ENCODE data around the gene ATG7. TPM values are rescaled to one million over a fixed set of nuclear protein-coding genes. Genes with fewer than 3 reads are reported as not detected.

The ATG7 gene
- total and polyA plus RNA-seq, 10 of the 15 experiments (the other 5 are each of a cell fraction or from before 2014, with no cell fraction given): 13.5 to 49.5 (median 26.4) TPM

DNA sequence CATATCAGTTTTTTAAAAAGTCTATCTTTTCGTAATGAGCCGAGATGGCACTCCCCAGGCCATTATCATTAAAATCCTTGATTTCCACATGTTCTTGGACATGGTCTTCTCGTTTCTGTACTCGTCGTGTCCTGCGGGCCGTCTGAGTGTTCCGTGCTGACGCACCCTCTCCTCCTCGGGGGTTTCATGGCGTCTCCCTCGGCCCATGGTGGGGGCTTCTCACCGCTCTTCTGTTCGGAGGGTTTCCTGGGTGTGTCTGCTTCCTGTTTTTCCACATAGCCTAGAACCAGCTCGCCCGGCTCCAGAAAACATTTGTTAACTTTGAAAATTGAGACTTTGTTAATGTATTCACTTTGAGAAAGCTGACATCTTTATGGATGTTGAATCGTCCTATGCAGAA lies 278.8 kb downstream of the ATG7 start:
- FAIRE-seq: no peak
- no peaks in the 10 kb centered on the region for H3K27me3 ChIP-seq (replicated peaks in 1 of 2; ENCODE audit: control insufficient read depth in 2 of 2, insufficient read depth in 2 of 2, low read length in 1 of 2)
- intact Hi-C loops (cut with micrococcal nuclease; ENCODE audit: unreplicated experiment) (no loop called here), in situ Hi-C loops (cut with MboI) (no loop called here)
- H3K9me3 ChIP-seq (replicated peaks; ENCODE audit: control insufficient read depth, insufficient read depth, low read length): no peaks in the 10 kb centered on the region
- H4K20me1 ChIP-seq (ENCODE audit: control insufficient read depth, insufficient read depth): no peaks in the 10 kb centered on the region
- POLR2A ChIA-PET: no interaction called here
- H3K4me1 ChIP-seq (ENCODE audit: control insufficient read depth, insufficient read depth, low read length): no peaks in the 10 kb centered on the region
- SMC1A ChIA-PET (ENCODE audit: uncharacterized antibody, unreplicated experiment): interaction anchor here (0.6 kb wide), 1 partner anchor 99 kb away, joined by 3 read pairs; no protein-coding TSS in a partner anchor
- H3K4me3 ChIP-seq: no peak overlapping the region
- CTCF ChIA-PET: no interaction called here
- H2AFZ ChIP-seq (ENCODE audit: control insufficient read depth, low read depth, low read length): no peak overlapping the region
- H3K36me3 ChIP-seq (ENCODE audit: control insufficient read depth in 2 of 2, insufficient read depth in 2 of 2, low read length in 1 of 2): peaks cover 0 to 15% of the 10 kb centered on the region in 2 experiments; a peak in 3 of 4 replicates
- 89% methylated on average over 17 of the region's 17 CpGs for WGBS (ENCODE audit: insufficient coverage, insufficient replicate concordance, low lambda C conversion rate, missing lambda C conversion rate)
- DNase-seq (ENCODE audit: low read depth, low spot score): no peak
- TF ChIP-seq ZNF24 (IDR thresholded peaks at IDR 0.05) (no peak), POLR2AphosphoS2 (IDR thresholded peaks at IDR 0.05; ENCODE audit: low read depth, low read length) (no peak), EP300 (IDR thresholded peaks at IDR 0.05; ENCODE audit: borderline replicate concordance in 1 of 2, control insufficient read depth in 1 of 2, low read depth in 2 of 2, low read length in 2 of 2) (no peak), GATAD2B (conservative IDR thresholded peaks at IDR 0.05; ENCODE audit: low read depth) (no peak), SREBF1 (IDR thresholded peaks at IDR 0.05; ENCODE audit: low read length) (no peak), ESRRA (IDR thresholded peaks at IDR 0.05; ENCODE audit: low read length) (no peak)
- H3K4me2 ChIP-seq (ENCODE audit: control insufficient read depth, insufficient read depth): no peak overlapping the region
- no peaks in the 10 kb centered on the region for H3K79me2 ChIP-seq (ENCODE audit: control insufficient read depth, insufficient read depth, low read length)
- BruUV-seq (replicated peaks): no TSS peak
- ATAC-seq: no peak
- RAD21 ChIA-PET (ENCODE audit: unreplicated experiment): no interaction called here
- no peak overlapping the region for H3K27ac ChIP-seq (ENCODE audit: control insufficient read depth, insufficient read depth)
- no peak overlapping the region for H3K9ac ChIP-seq (ENCODE audit: control insufficient read depth, insufficient read depth, low read length)

DNA sequence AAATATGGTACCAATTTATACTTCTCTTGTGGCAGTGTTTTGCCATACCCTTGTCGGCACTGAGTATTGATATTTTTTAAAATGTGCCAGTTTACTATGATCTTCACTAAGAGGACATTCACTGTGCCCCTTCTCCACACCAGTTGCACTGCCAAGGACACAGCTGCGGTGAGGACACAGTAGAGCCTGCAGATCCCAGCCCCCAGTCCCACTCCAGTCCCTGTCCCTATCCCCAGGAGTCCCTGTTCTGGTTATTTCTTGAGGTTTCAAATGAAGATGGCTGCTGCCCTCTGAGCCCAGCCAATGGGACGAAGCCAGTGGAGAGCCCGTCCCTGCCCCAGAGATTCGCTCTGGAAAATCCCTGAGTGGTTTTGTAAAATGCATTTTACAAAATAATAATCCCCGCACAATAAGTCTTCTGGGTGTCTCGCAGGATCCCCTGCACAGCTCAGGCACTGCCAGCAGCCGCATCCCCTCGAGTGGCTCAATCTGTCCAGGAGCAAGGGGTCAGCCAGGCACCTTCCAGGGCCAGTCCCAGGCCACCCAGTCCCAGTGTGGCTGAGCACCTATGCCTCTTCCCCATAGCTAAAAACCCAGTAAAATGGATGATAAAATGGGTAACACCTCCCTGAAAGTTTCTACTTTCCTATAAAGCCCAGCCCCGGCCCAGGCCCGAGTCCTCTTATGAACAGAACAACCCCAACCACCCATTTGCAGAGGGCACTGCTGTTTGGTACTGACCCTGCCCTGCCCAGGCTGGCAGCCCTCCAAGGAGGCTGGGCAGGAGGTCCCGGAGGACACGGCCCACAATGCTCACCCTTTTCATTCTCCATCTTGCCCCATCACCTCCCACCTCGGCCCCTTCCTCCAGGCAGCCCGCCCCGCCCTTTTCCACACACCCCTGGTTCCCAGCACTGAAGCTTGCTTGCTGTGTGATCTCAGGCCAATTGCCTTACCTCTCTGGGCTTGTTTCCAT lies 280.4 kb downstream of the ATG7 start:
- no peak for DNase-seq (ENCODE audit: low read depth, low spot score)
- intact Hi-C loops (cut with micrococcal nuclease; ENCODE audit: unreplicated experiment) (no loop called here), in situ Hi-C loops (cut with MboI) (no loop called here)
- ChIA-PET SMC1A (ENCODE audit: uncharacterized antibody, unreplicated experiment) (interaction anchor here (1.1 kb wide), 1 partner anchor 14 kb away, joined by 3 read pairs; no protein-coding TSS in a partner anchor), CTCF (no interaction called here), POLR2A (no interaction called here), RAD21 (ENCODE audit: unreplicated experiment) (no interaction called here)
- no peaks in the 10 kb centered on the region for H4K20me1 ChIP-seq (ENCODE audit: control insufficient read depth, insufficient read depth)
- no peak for ATAC-seq
- no peak for FAIRE-seq
- no peaks in the 10 kb centered on the region for H3K79me2 ChIP-seq (ENCODE audit: control insufficient read depth, insufficient read depth, low read length)
- H3K36me3 ChIP-seq (ENCODE audit: control insufficient read depth in 2 of 2, insufficient read depth in 2 of 2, low read length in 1 of 2): peaks cover 7 to 15% of the 10 kb centered on the region in 2 experiments
- H2AFZ ChIP-seq (ENCODE audit: control insufficient read depth, low read depth, low read length): no peak overlapping the region
- H3K9ac ChIP-seq (ENCODE audit: control insufficient read depth, insufficient read depth, low read length): no peak overlapping the region
- H3K27me3 ChIP-seq (replicated peaks in 1 of 2; ENCODE audit: control insufficient read depth in 2 of 2, insufficient read depth in 2 of 2, low read length in 1 of 2): no peaks in the 10 kb centered on the region
- WGBS (ENCODE audit: insufficient coverage, insufficient replicate concordance, low lambda C conversion rate, missing lambda C conversion rate): 95% methylated on average over 16 of the region's 16 CpGs
- H3K4me1 ChIP-seq (ENCODE audit: control insufficient read depth, insufficient read depth, low read length): no peaks in the 10 kb centered on the region
- no peaks in the 10 kb centered on the region for H3K9me3 ChIP-seq (replicated peaks; ENCODE audit: control insufficient read depth, insufficient read depth, low read length)
- H3K4me2 ChIP-seq (ENCODE audit: control insufficient read depth, insufficient read depth): no peak overlapping the region
- no TSS peak for BruUV-seq (replicated peaks)
- no peak overlapping the region for H3K4me3 ChIP-seq
- no peak overlapping the region for H3K27ac ChIP-seq (ENCODE audit: control insufficient read depth, insufficient read depth)
- TF ChIP-seq ZSCAN29 (IDR thresholded peaks at IDR 0.05) (no peak), YY1 (IDR thresholded peaks at IDR 0.05; ENCODE audit: low read depth, low read length) (no peak), TCF3 (IDR thresholded peaks at IDR 0.05; ENCODE audit: borderline replicate concordance, insufficient read depth, low read depth, low read length) (no peak), ZNF24 (IDR thresholded peaks at IDR 0.05) (no peak), TCF12 (IDR thresholded peaks at IDR 0.05; ENCODE audit: low read depth, low read length) (no peak)
- TF ChIP-seq, protein P1, sequence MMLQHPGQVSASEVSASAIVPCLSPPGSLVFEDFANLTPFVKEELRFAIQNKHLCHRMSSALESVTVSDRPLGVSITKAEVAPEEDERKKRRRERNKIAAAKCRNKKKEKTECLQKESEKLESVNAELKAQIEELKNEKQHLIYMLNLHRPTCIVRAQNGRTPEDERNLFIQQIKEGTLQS (IDR thresholded peaks at IDR 0.05; ENCODE audit: borderline replicate concordance, extremely low read depth, low read depth, low read length): no peak
- TF ChIP-seq, protein P2, sequence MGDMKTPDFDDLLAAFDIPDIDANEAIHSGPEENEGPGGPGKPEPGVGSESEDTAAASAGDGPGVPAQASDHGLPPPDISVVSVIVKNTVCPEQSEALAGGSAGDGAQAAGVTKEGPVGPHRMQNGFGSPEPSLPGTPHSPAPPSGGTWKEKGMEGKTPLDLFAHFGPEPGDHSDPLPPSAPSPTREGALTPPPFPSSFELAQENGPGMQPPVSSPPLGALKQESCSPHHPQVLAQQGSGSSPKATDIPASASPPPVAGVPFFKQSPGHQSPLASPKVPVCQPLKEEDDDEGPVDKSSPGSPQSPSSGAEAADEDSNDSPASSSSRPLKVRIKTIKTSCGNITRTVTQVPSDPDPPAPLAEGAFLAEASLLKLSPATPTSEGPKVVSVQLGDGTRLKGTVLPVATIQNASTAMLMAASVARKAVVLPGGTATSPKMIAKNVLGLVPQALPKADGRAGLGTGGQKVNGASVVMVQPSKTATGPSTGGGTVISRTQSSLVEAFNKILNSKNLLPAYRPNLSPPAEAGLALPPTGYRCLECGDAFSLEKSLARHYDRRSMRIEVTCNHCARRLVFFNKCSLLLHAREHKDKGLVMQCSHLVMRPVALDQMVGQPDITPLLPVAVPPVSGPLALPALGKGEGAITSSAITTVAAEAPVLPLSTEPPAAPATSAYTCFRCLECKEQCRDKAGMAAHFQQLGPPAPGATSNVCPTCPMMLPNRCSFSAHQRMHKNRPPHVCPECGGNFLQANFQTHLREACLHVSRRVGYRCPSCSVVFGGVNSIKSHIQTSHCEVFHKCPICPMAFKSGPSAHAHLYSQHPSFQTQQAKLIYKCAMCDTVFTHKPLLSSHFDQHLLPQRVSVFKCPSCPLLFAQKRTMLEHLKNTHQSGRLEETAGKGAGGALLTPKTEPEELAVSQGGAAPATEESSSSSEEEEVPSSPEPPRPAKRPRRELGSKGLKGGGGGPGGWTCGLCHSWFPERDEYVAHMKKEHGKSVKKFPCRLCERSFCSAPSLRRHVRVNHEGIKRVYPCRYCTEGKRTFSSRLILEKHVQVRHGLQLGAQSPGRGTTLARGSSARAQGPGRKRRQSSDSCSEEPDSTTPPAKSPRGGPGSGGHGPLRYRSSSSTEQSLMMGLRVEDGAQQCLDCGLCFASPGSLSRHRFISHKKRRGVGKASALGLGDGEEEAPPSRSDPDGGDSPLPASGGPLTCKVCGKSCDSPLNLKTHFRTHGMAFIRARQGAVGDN (IDR thresholded peaks at IDR 0.05): no peak
